CD4-positive, alpha-beta T cell treated with Interleukin-15 for 4 hours (primary cell): Measurements from ENCODE around the gene AP1G2.
"Not testable (repeated sequence)": the region's sequence is repeated elsewhere in the genome, so short reads cannot be mapped to it uniquely, and the experiment has no call there.

Experiments
- DNase-seq: peaks from one replicate; pipeline ENCODE4 v3.0.0-alpha.2; 2020; ENCODE audit warnings: low spot score

AP1G2 gene, protein sequence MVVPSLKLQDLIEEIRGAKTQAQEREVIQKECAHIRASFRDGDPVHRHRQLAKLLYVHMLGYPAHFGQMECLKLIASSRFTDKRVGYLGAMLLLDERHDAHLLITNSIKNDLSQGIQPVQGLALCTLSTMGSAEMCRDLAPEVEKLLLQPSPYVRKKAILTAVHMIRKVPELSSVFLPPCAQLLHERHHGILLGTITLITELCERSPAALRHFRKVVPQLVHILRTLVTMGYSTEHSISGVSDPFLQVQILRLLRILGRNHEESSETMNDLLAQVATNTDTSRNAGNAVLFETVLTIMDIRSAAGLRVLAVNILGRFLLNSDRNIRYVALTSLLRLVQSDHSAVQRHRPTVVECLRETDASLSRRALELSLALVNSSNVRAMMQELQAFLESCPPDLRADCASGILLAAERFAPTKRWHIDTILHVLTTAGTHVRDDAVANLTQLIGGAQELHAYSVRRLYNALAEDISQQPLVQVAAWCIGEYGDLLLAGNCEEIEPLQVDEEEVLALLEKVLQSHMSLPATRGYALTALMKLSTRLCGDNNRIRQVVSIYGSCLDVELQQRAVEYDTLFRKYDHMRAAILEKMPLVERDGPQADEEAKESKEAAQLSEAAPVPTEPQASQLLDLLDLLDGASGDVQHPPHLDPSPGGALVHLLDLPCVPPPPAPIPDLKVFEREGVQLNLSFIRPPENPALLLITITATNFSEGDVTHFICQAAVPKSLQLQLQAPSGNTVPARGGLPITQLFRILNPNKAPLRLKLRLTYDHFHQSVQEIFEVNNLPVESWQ

GRCh38 chr14:23567186-23568020 lies at the start of gene AP1G2:
TSS of gene AP1G2 (minus strand) at chr14:23567791. CDS start at chr14:23567314, 477 bp downstream.
- peak; percentile 88 for DNase-seq

DNA sequence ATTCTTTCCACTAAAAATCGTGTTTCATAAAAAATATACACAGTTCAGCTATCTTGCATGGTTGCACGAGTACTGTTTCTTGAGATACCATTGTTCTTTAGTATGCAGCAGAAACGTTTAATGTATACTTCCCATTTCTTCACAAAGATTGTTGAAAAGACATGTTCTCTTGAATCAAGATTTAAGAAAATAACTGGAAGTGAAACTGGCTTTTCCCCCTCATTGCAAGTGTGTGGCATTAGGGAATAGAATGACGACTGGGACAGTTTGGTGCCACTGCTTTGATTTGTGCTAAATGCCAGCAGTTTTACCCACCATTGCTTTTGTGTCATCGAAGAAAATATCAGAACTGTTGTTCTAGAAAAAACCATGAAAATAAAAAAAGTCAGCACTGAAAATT lies 48.3 kb upstream of the AP1G2 start:
- DNase-seq, result no peak

DNA sequence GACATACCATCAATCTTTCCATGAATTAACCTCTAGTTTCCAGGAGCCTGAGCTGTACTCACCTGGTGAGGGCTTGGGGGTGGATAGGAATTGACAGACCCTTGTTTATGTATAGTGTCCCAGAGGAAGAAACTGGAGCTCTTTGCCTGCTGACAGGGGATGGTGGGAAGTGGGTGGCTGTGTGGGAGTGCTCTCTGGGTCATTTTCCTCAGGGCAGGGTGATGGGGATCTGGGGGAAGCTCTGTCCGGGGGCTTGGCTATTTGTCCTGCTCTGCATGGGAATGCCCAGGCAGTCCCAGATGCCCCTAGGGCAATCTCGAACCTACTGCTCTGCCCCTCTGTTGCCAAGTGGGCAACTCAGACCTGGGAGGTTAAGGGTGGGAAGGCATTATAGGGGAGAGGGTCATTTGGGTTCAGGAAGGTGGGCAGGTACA lies 46.8 kb upstream of the AP1G2 start:
- no peak for DNase-seq

DNA sequence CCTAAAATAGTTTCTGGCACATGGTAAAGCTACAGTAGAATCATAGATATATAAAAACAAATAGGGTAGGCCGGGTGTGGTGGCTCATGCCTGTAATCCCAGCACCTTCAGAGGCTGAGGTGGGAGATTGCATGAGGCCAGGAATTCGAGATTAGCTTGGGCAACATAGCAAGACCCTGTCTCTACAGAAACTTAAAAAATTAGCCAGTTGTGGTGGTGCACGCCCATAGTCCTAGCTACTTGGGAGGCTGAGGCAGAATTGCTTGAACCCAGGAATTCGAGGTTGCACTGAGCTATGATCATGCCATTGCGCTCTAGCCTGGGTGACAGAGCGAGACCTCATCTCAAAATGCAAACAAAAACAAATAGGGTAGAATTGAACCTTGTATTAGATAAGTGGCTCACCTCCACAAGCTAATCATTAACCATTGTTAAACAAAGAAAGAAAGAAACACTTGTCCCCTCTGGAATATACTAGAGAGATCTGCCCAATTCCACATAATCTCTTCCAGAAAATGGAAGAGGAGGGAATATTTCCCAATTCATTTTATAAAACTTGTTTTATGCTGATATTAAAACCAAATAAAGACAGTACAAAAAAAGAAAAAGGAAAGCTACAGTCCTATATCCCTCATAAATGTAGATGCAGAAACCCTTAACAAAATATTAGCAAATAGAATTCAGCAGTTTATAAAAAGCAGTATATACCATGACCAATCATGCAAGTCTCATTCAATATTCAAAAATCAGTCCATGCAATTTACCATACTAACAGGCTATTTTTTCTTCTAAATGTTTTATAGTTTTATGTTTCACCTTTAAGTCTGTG lies 45.9 kb upstream of the AP1G2 start:
- DNase-seq, result no peak

DNA sequence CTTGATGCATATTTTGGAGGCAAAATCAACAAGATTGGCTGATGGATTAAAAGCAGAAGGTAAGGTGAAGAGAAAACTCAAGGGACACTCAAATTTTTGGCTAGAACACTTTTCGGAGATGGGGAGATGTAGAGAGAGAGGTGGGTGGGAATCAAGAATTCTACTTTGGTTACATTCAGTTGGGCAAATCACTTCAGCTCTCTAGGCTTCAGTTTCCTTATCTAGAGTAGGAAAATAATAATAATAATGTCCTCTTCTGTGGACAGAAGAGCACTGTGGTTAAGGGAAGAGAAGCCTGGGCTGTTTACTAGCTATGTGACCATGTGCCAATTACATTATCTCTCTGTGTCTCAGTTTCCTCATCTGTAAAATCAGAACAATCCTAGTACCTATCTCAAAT lies 45.2 kb upstream of the AP1G2 start:
- DNase-seq, result no peak

DNA sequence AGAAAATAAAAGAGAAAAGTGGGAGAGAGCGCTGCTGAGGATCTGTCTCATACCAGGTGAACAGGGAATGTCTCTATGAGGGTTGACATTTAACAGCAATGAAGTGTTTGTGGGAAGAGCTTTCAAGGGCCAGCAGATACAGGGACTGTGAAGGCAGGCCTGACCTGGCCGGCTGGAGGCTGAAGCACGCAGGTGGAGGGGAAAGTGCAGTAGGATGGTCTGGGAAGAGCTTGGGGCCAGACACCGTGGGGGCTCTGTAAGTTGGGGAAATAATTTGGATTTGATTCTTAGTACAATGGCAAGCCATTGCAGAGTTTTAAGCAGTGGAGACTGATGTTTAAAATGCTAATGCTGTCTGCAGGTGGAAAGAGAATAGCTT lies 44.8 kb upstream of the AP1G2 start:
- DNase-seq, result no peak

DNA sequence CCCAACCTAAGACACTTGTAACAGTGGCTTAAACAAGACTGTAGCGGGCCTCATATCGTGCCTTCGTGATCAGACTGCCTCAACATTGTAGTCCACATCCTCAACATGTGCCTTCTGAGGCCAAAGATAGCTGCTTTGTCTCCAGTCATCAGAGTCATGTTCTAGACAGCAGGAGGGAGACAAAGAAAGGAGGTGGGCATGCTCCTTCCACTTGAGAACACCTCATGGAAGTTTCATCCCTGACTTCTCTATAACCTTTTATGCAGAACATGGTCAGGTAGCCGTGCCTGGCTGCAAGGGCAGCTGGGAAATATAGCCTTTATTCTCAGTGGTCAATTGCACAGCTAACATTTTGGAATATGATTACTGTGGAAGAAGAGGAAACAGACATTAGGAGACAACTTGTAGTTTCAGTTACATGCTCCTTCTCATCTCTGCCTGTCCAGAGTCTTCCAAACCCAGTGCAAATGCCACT lies 43.3 kb upstream of the AP1G2 start:
- DNase-seq, result no peak

DNA sequence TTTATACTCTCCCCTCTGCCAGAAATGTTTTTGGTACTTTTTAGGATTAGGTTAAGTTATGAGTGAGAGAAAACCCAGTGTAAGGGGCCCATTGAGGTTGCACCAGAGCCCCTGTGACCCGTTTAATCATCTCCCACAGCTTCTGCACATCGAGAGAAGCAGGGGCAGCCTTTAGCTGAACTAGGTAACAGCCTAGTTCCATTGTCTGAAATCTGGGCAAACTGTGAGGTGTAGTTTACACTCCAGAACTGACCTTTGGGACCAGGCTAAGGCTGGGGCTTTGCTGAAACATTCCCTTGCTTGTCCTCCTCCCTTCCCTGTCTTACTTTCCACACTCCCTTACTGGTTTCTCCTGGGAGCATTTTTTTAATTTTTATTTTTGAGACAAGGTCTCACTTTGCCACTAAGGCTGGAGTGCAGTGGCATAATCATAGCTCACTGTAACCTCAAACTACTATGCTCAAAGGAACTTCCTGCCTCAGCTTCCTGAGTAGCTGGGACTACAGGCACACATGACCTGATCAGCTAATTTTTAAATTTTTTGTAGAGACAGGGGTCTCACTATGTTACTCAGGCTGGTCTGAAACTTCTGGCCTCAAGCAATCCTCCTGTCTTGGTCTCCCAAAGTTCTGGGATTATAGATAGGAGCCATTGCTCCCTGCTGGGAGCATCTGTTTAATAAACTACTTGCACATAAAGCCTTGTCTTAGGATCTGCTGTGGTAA lies 42.7 kb upstream of the AP1G2 start:
- peak; percentile 21 for DNase-seq

DNA sequence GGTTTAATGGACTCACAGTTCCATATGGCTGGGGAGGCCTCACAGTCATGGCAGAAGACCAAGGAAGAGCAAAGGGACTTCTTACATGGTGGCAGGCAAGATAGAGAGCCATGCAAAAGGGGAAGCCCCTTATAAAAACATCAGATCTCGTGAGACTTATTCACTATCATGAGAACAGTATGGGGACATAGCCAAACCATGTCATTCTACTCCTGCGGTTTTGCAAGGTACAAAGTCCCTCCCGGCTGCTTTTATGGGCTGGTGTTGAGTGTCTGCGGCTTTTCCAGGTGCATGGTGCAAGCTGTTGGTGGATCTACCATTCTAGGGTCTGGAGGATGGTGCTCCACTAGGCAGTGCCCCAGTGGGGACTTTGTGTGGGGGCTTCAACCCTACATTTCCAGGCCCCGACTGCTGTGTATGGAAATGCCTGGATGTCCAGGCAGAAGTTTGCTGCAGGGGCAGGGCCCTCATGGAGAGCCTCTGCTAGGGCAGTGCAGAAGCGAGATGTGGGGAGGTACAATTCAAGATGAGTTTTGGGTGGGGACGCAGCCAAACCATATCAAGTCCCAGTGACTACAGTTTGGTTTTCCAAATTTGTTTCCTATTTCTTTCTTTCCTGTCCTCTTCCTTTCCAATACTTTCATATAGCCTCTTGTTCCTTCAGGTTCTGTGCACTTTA lies 42.0 kb upstream of the AP1G2 start:
- not testable (repeated sequence) for DNase-seq

- DNase-seq, result no peak
These were observed 41.4 kb upstream of the AP1G2 start for GRCh38 chr14:23609001-23609400.

DNA sequence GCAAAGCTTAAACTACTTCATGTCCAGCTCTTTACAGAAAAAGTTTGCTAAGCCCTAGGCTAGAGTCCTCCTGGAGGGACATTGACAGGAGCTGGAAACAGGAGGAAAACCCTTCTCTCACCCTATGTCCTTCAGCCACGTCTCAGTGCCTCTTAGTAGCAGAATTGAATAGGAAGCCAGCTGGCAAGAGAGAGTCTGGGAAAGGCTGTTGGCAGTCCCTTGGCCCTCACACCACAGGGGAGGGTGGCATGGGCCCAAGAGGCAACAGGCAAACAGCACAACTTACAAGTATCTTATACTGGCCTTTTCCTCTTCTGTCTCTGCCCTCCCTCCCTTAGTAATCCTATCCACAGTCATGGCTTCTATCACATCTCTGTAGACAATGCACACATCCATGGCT lies 40.9 kb upstream of the AP1G2 start:
- DNase-seq, result no peak

- DNase-seq, result no peak
These were observed 38.5 kb upstream of the AP1G2 start for GRCh38 chr14:23605931-23606585.

GRCh38 chr14:23604675-23605170 lies 37.1 kb upstream of the AP1G2 start:
- DNase-seq, result no peak

DNA sequence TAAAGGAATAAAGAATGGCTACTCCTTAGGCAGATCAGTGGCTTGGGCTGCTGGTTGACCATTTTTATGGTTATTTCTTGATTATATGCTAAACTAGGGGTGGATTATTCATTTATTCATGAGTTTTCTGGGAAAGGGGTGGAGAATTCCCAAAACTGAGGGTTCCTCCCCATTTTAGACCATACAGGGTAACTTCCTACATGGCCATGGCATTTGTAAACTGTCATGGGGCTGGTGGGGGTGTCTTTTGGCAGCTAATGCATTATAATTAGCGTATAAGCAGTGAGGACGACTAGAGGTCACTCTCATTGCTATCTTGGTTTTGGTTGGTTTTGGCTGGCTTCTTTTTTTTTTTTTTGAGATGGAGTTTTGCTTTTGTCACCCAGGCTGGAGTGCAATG lies 36.6 kb upstream of the AP1G2 start:
- no peak for DNase-seq

GRCh38 chr14:23603103-23603502 lies 35.5 kb upstream of the AP1G2 start:
- DNase-seq, result no peak

- no peak for DNase-seq
These were observed 34.8 kb upstream of the AP1G2 start for GRCh38 chr14:23602181-23603095.

DNA sequence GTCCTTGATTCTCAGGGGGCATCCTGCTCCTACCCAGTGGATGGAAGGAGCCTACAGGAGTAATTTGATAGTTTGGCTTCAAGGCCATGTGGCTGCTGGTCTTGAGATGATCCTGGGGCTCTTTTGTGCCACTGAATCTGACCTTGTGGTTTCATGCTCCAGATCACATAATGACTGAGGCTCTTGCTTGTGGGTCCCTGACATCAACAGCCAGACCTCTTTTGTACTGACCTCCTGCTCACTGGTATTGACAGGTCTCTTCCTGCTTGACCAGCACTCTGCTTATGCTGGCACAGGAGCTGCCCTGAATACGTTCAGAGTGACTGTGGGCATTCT lies 34.2 kb upstream of the AP1G2 start:
- no peak for DNase-seq

GRCh38 chr14:23601424-23601823 lies 33.8 kb upstream of the AP1G2 start:
- no peak for DNase-seq
